Vagina (tissue), 2 donors: ENCODE measurements around the gene TTC33. TPM values are rescaled to one million over a fixed set of nuclear protein-coding genes. Genes with fewer than 3 reads are reported as not detected.

Source experiments
- DNase-seq, 2 donors: peaks; one replicate each; pipeline ENCODE4 v3.0.0-alpha.2; 2017; ENCODE audit errors: extremely low spot score in 2 of 2
- H3K27ac ChIP-seq: fragments of 200-600 bp; sonication (generic); one replicate; pipeline ENCODE4 v1.5.1; 2019
- H3K27me3 ChIP-seq: fragments of 200-600 bp; sonication (generic); one replicate; pipeline ENCODE4 v1.5.1; 2019
- H3K36me3 ChIP-seq, 2 donors: fragments of 200-600 bp; sonication (generic); one replicate each; pipeline ENCODE4 v1.5.1; 2017 to 2019
- H3K4me1 ChIP-seq: fragments of 200-600 bp; sonication (generic); one replicate; pipeline ENCODE4 v1.5.1; 2019
- H3K4me3 ChIP-seq, 2 donors: fragments of 200-600 bp; sonication (generic); 1 replicate in 1 of 2; 2 replicates in 1 of 2; pipeline ENCODE4 v1.5.1; 2016 to 2019
- H3K9me3 ChIP-seq: fragments of 200-600 bp; sonication (generic); one replicate; pipeline ENCODE4 v1.5.1; 2019
- CTCF ChIP-seq, 3 experiments: fragments of 450-650 bp in 2 of 3; fragments of 200-600 bp in 1 of 3; sonication (generic) in 1 of 3; IDR thresholded peaks; one replicate each; pipeline ENCODE4 v1.5.1; 2017 to 2019; ENCODE audit warnings: antibody characterized with exemption in 3 of 3, mild to moderate bottlenecking in 2 of 3, moderate library complexity in 2 of 3
- POLR2A ChIP-seq, 2 donors: fragments of 450-650 bp; IDR thresholded peaks; one replicate each; pipeline ENCODE4 v1.6.1; 2017; ENCODE audit warnings: antibody characterized with exemption in 2 of 2, mild to moderate bottlenecking in 2 of 2, moderate library complexity in 2 of 2
- POLR2AphosphoS5 ChIP-seq, 2 donors: sonication (generic); formaldehyde crosslinking; IDR thresholded peaks; one replicate each; pipeline ENCODE4 v1.9.0; 2017; ENCODE audit warnings: antibody characterized with exemption in 2 of 2, mild to moderate bottlenecking in 2 of 2, low read depth in 1 of 2; ENCODE audit not compliant: insufficient read depth in 1 of 2
- intact Hi-C: fragments of 100-400 bp; cut with DNase I; formaldehyde crosslinking; loops from one replicate; pipeline ENCODE4 v1.15.1; 2023
- total RNA-seq: library from RNA; depleted of rRNA; stranded (reverse); fragments of >200 nt; gene quantifications from one replicate; pipeline ENCODE4 v1.2.3, GENCODE V29; 2016

Gene TTC33
- total RNA-seq, 1 donor from 2014 or later = 12.8 TPM

- H3K4me3 ChIP-seq = no peak overlapping the region
- H3K36me3 ChIP-seq = no peaks in the 10 kb centered on the region
- intact Hi-C loops = no loop called here
- no peaks in the 10 kb centered on the region for H3K27me3 ChIP-seq
- no peak for DNase-seq
- no peak for TF ChIP-seq CTCF (IDR thresholded peaks at IDR 0.05)
- no peak for TF ChIP-seq POLR2AphosphoS5 (IDR thresholded peaks at IDR 0.05; ENCODE audit: insufficient read depth in 1 of 2, low read depth in 1 of 2)
- TF ChIP-seq POLR2A (IDR thresholded peaks at IDR 0.05) = no peak
- H3K4me1 ChIP-seq = no peaks in the 10 kb centered on the region
- H3K27ac ChIP-seq = no peak overlapping the region
- H3K9me3 ChIP-seq = no peaks in the 10 kb centered on the region
Measured at GRCh38 chr5:40479939-40480338, 275.8 kb downstream of the TTC33 start.

GRCh38 chr5:40478766-40479165, 277.0 kb downstream of the TTC33 start:
- Histone ChIP-seq H3K36me3 (no peaks in the 10 kb centered on the region), H3K27ac (no peak overlapping the region), H3K9me3 (no peaks in the 10 kb centered on the region), H3K4me1 (no peaks in the 10 kb centered on the region), H3K4me3 (no peak overlapping the region), H3K27me3 (no peaks in the 10 kb centered on the region)
- intact Hi-C loops = no loop called here
- no peak for DNase-seq
- no peak for TF ChIP-seq CTCF (IDR thresholded peaks at IDR 0.05)
- TF ChIP-seq POLR2AphosphoS5 (IDR thresholded peaks at IDR 0.05; ENCODE audit: insufficient read depth in 1 of 2, low read depth in 1 of 2) = no peak
- TF ChIP-seq POLR2A (IDR thresholded peaks at IDR 0.05) = no peak

- H3K27ac ChIP-seq = no peak overlapping the region
- no peaks in the 10 kb centered on the region for H3K4me1 ChIP-seq
- no peaks in the 10 kb centered on the region for H3K36me3 ChIP-seq
- DNase-seq = no peak
- TF ChIP-seq POLR2A (IDR thresholded peaks at IDR 0.05) (no peak), POLR2AphosphoS5 (IDR thresholded peaks at IDR 0.05; ENCODE audit: insufficient read depth in 1 of 2, low read depth in 1 of 2) (no peak), CTCF (IDR thresholded peaks at IDR 0.05) (no peak)
- no peak overlapping the region for H3K4me3 ChIP-seq
- H3K9me3 ChIP-seq = no peaks in the 10 kb centered on the region
- intact Hi-C loops = no loop called here
- no peaks in the 10 kb centered on the region for H3K27me3 ChIP-seq
Measured at GRCh38 chr5:40477856-40478546, 277.8 kb downstream of the TTC33 start.

GRCh38 chr5:40475561-40475960, 280.2 kb downstream of the TTC33 start:
- Histone ChIP-seq H3K4me1 (no peaks in the 10 kb centered on the region), H3K36me3 (no peaks in the 10 kb centered on the region), H3K4me3 (no peak overlapping the region), H3K9me3 (no peaks in the 10 kb centered on the region), H3K27me3 (no peaks in the 10 kb centered on the region), H3K27ac (no peak overlapping the region)
- DNase-seq = no peak
- intact Hi-C loops = no loop called here
- TF ChIP-seq CTCF (IDR thresholded peaks at IDR 0.05) = no peak
- no peak for TF ChIP-seq POLR2A (IDR thresholded peaks at IDR 0.05)
- no peak for TF ChIP-seq POLR2AphosphoS5 (IDR thresholded peaks at IDR 0.05; ENCODE audit: insufficient read depth in 1 of 2, low read depth in 1 of 2)

GRCh38 chr5:40474250-40474649, 281.5 kb downstream of the TTC33 start:
- no peaks in the 10 kb centered on the region for H3K4me1 ChIP-seq
- intact Hi-C loops = no loop called here
- no peak for DNase-seq

More at GRCh38 chr5:40474250-40474649, 281.5 kb downstream of the TTC33 start:
- no peaks in the 10 kb centered on the region for H3K36me3 ChIP-seq
- H3K27ac ChIP-seq = no peak overlapping the region
- H3K9me3 ChIP-seq = no peaks in the 10 kb centered on the region
- no peak overlapping the region for H3K4me3 ChIP-seq
- TF ChIP-seq POLR2AphosphoS5 (IDR thresholded peaks at IDR 0.05; ENCODE audit: insufficient read depth in 1 of 2, low read depth in 1 of 2) (no peak), CTCF (IDR thresholded peaks at IDR 0.05) (no peak), POLR2A (IDR thresholded peaks at IDR 0.05) (no peak)
- no peaks in the 10 kb centered on the region for H3K27me3 ChIP-seq
